Activated T-helper 9 cell treated with anti-CD3 and anti-CD28 coated beads, Interleukin-2, amount 50 U/mL, for 16 hours (primary cell): Measurements from ENCODE around the gene CLCA4.
"Not testable (repeated sequence)": the region's sequence is repeated elsewhere in the genome, so short reads cannot be mapped to it uniquely, and the experiment has no call there.

Experiments used
- DNase-seq: peaks from one replicate; pipeline ENCODE4 v3.0.0-alpha.2; 2020; ENCODE audit warnings: low read depth

CLCA4 gene

GRCh38 chr1:86546787-86547221 lies at the start of gene CLCA4:
TSS of gene CLCA4 (plus strand) at chr1:86547078. CDS start at chr1:86547120, 42 bp downstream.
- no peak for DNase-seq

- no peak for DNase-seq
Observed at GRCh38 chr1:86498281-86498680, 48.6 kb upstream of the CLCA4 start.

- DNase-seq: no peak
Observed at GRCh38 chr1:86499987-86500593, 46.8 kb upstream of the CLCA4 start.

GRCh38 chr1:86500714-86501113 lies 46.2 kb upstream of the CLCA4 start:
- DNase-seq: no peak

GRCh38 chr1:86502125-86502646 lies 44.7 kb upstream of the CLCA4 start:
- not testable (repeated sequence) for DNase-seq

- no peak for DNase-seq
Observed at GRCh38 chr1:86502721-86503405, 44.0 kb upstream of the CLCA4 start.

GRCh38 chr1:86503406-86504136 lies 43.3 kb upstream of the CLCA4 start:
- no peak for DNase-seq

GRCh38 chr1:86504137-86504479 lies 42.8 kb upstream of the CLCA4 start:
- DNase-seq: no peak

GRCh38 chr1:86504895-86505563 lies 41.8 kb upstream of the CLCA4 start:
- DNase-seq: no peak

GRCh38 chr1:86505564-86505902 lies 41.3 kb upstream of the CLCA4 start:
- no peak for DNase-seq

- DNase-seq: no peak
Observed at GRCh38 chr1:86507935-86508582, 38.8 kb upstream of the CLCA4 start.

GRCh38 chr1:86508583-86508969 lies 38.3 kb upstream of the CLCA4 start:
- no peak for DNase-seq

GRCh38 chr1:86515597-86515996 lies 31.3 kb upstream of the CLCA4 start:
- DNase-seq: no peak

GRCh38 chr1:86516335-86516734 lies 30.5 kb upstream of the CLCA4 start:
- no peak for DNase-seq

- no peak for DNase-seq
Observed at GRCh38 chr1:86517336-86517735, 29.5 kb upstream of the CLCA4 start.

- DNase-seq: no peak
Observed at GRCh38 chr1:86520789-86521521, 25.9 kb upstream of the CLCA4 start.

GRCh38 chr1:86521522-86521891 lies 25.4 kb upstream of the CLCA4 start:
- DNase-seq: no peak

- no peak for DNase-seq
Observed at GRCh38 chr1:86522240-86522639, 24.6 kb upstream of the CLCA4 start.

GRCh38 chr1:86523670-86524354 lies 23.1 kb upstream of the CLCA4 start:
- DNase-seq: no peak

GRCh38 chr1:86527306-86527705 lies 19.6 kb upstream of the CLCA4 start:
- DNase-seq: no peak
